PC-9 (cell line): Measurements from ENCODE around the gene SIPA1L3. TPM values are rescaled to one million over a fixed set of nuclear protein-coding genes. Genes with fewer than 3 reads are reported as not detected.

Experiments used
- BruUV-seq: library from RNA; stranded (reverse); fragments of 400-500 nt; replicated peaks from 2 replicates; lab custom pipeline; 2021; lab: Mats Ljungman, UMichigan
- CTCF ChIA-PET: fragments of 300-600 bp; sonication (Branson Sonifier 250); formaldehyde crosslinking; loops from one replicate; lab custom pipeline; 2022; ENCODE audit warnings: antibody characterized with exemption; lab: Charles Lee
- POLR2A ChIA-PET: fragments of 300-600 bp; sonication (Branson Sonifier 250); formaldehyde crosslinking; loops from one replicate; lab custom pipeline; 2022; ENCODE audit warnings: antibody characterized with exemption; ENCODE audit not compliant: unreplicated experiment; lab: Charles Lee
- DNase-seq, 2 experiments: peaks; one replicate each; pipeline versions ENCODE4 v3.0.0 to v3.0.0-alpha.2; 2015 to 2022; ENCODE audit warnings: mixed read lengths in 1 of 2
- H2AFZ ChIP-seq: fragments of 200-600 bp; sonication (generic); 2 replicates; pipeline ENCODE4 v1.8.1; 2017; ENCODE audit warnings: antibody characterized with exemption
- H3F3A ChIP-seq: fragments of 200-600 bp; sonication (generic); 2 replicates; pipeline ENCODE4 v1.8.1; 2017; ENCODE audit warnings: antibody characterized with exemption, mild to moderate bottlenecking, low read depth; ENCODE audit not compliant: insufficient read depth
- H3K27ac ChIP-seq: fragments of 200-600 bp; sonication (generic); 2 replicates; pipeline ENCODE4 v1.6.1; 2016; ENCODE audit warnings: mixed run types
- H3K27me3 ChIP-seq: fragments of 200-600 bp; sonication (generic); 2 replicates; pipeline ENCODE4 v1.6.1; 2016; ENCODE audit warnings: low read depth, mixed run types; ENCODE audit not compliant: insufficient read depth
- H3K36me3 ChIP-seq: fragments of 200-600 bp; sonication (generic); 2 replicates; pipeline ENCODE4 v1.6.1; 2016; ENCODE audit warnings: low read depth, mixed run types
- H3K4me1 ChIP-seq: fragments of 200-600 bp; sonication (generic); replicated peaks from 2 replicates; pipeline ENCODE4 v1.6.1; 2016; ENCODE audit warnings: mixed run types; ENCODE audit not compliant: insufficient read depth
- H3K4me2 ChIP-seq: fragments of 200-600 bp; sonication (generic); 2 replicates; pipeline ENCODE4 v1.6.1; 2017; ENCODE audit warnings: mixed run types
- H3K4me3 ChIP-seq: fragments of 200-600 bp; sonication (generic); 2 replicates; pipeline ENCODE4 v1.6.1; 2016; ENCODE audit warnings: mixed run types
- H3K79me2 ChIP-seq: fragments of 200-600 bp; sonication (generic); 2 replicates; pipeline ENCODE4 v1.6.1; 2017; ENCODE audit warnings: low read depth, mixed run types
- H3K9me2 ChIP-seq: fragments of 200-600 bp; sonication (generic); 2 replicates; pipeline ENCODE4 v1.8.1; 2017; ENCODE audit warnings: mild to moderate bottlenecking; ENCODE audit not compliant: insufficient read depth
- H3K9me3 ChIP-seq: fragments of 200-600 bp; sonication (generic); 2 replicates; pipeline ENCODE4 v1.8.1; 2016; ENCODE audit warnings: low read depth; ENCODE audit not compliant: insufficient read depth
- H4K20me1 ChIP-seq: fragments of 200-600 bp; sonication (generic); 2 replicates; pipeline ENCODE4 v1.8.1; 2017; ENCODE audit not compliant: insufficient read depth
- CTCF ChIP-seq: fragments of 200-600 bp; sonication (generic); conservative IDR thresholded peaks from 2 replicates; pipeline ENCODE4 v1.6.1; 2017; ENCODE audit warnings: mixed run types, antibody characterized with exemption, mild to moderate bottlenecking, moderate library complexity
- EZH2 ChIP-seq: fragments of 200-600 bp; sonication (generic); IDR thresholded peaks from 2 replicates; pipeline ENCODE4 v1.8.0; 2017; ENCODE audit warnings: antibody characterized with exemption, low read depth
- intact Hi-C: fragments of 100-400 bp; cut with micrococcal nuclease; formaldehyde crosslinking; loops from one replicate; pipeline ENCODE4 v1.10.0; 2022; ENCODE audit not compliant: unreplicated experiment
- total RNA-seq: library from RNA; stranded (reverse); gene quantifications from 2 replicates; pipeline ENCODE4 v1.2.3, GENCODE V29; 2021

The SIPA1L3 gene
- total RNA-seq, 1 experiment from 2014 or later = 55.2 TPM

- ChIA-PET CTCF (no interaction called here), POLR2A (no interaction called here)
- Histone ChIP-seq H3K36me3 (no peaks in the 10 kb centered on the region), H3K4me3 (no peak overlapping the region), H3K9me2 (no peaks in the 10 kb centered on the region), H3K4me2 (peak overlapping the region; percentile 42), H3K4me1 (peaks cover 17% of the 10 kb centered on the region), H3K27me3 (no peaks in the 10 kb centered on the region), H3K79me2 (peaks cover 48% of the 10 kb centered on the region), H2AFZ (no peak overlapping the region), H4K20me1 (no peaks in the 10 kb centered on the region), H3F3A (no peaks in the 10 kb centered on the region; the same call in 1 of the 2 replicates), H3K27ac (peak overlapping the region; percentile 33), H3K9me3 (no peaks in the 10 kb centered on the region)
- BruUV-seq = no TSS peak
- DNase-seq = no peak
- intact Hi-C loops = no loop called here
- TF ChIP-seq CTCF (no peak), EZH2 (no peak)
Observed at GRCh38 chr19:37953918-37954303, 46.9 kb downstream of the SIPA1L3 start.

GRCh38 chr19:37954421-37954874, 47.4 kb downstream of the SIPA1L3 start:
- no peaks in the 10 kb centered on the region for H3K9me2 ChIP-seq
- no peak for TF ChIP-seq CTCF
- TF ChIP-seq EZH2 = no peak
- peaks cover 17% of the 10 kb centered on the region for H3K4me1 ChIP-seq
- H3K4me2 ChIP-seq = 0 out of 2 replicates have a peak overlapping the region, but pooled peaks have one; percentile 42
- no peak overlapping the region for H3K4me3 ChIP-seq
- no peaks in the 10 kb centered on the region; the same call in 1 of the 2 replicates for H3F3A ChIP-seq
- intact Hi-C loops = no loop called here
- CTCF ChIA-PET = no interaction called here
- peak overlapping the region; percentile 33; the same call in 1 of the 2 replicates for H3K27ac ChIP-seq
- POLR2A ChIA-PET = no interaction called here
- no peaks in the 10 kb centered on the region for H3K36me3 ChIP-seq
- no TSS peak for BruUV-seq
- H3K79me2 ChIP-seq = peaks cover 43% of the 10 kb centered on the region
- no peak for DNase-seq
- no peaks in the 10 kb centered on the region for H3K27me3 ChIP-seq
- H4K20me1 ChIP-seq = no peaks in the 10 kb centered on the region
- H3K9me3 ChIP-seq = no peaks in the 10 kb centered on the region
- H2AFZ ChIP-seq = no peak overlapping the region

GRCh38 chr19:37955986-37956385, 49.0 kb downstream of the SIPA1L3 start:
- no peaks in the 10 kb centered on the region for H4K20me1 ChIP-seq
- H3K4me3 ChIP-seq = no peak overlapping the region
- peaks cover 45% of the 10 kb centered on the region for H3K79me2 ChIP-seq
- no peaks in the 10 kb centered on the region for H3K27me3 ChIP-seq
- H3K9me2 ChIP-seq = no peaks in the 10 kb centered on the region
- ChIA-PET CTCF (no interaction called here), POLR2A (no interaction called here)
- H3K4me2 ChIP-seq = no peak overlapping the region
- TF ChIP-seq EZH2 (no peak), CTCF (no peak)
- H3K27ac ChIP-seq = no peak overlapping the region
- intact Hi-C loops = no loop called here
- H3F3A ChIP-seq = no peaks in the 10 kb centered on the region; the same call in 1 of the 2 replicates
- H3K9me3 ChIP-seq = no peaks in the 10 kb centered on the region
- BruUV-seq = no TSS peak
- no peaks in the 10 kb centered on the region for H3K36me3 ChIP-seq
- H3K4me1 ChIP-seq = peaks cover 17% of the 10 kb centered on the region
- H2AFZ ChIP-seq = no peak overlapping the region
- DNase-seq = no peak
